WI38 (cell line): Measurements from ENCODE around the gene CBY1.
A peak's percentile ranks its signal among the peaks of the same experiment; 100 is the strongest.

Experiments used
- H3K4me3 ChIP-seq: 2 replicates; pipeline ENCODE4 v1.5.1; 2011; ENCODE audit warnings: low read depth, mild to moderate bottlenecking, control low read depth, low read length
- CTCF ChIP-seq: IDR thresholded peaks from 2 replicates; pipeline ENCODE4 v1.5.1; 2012; ENCODE audit warnings: low read depth, mild to moderate bottlenecking, control low read depth, low read length

The CBY1 gene

GRCh38 chr22:38716271-38716670 lies 59.8 kb downstream of the CBY1 start:
- H3K4me3 ChIP-seq = no peak overlapping the region
- no peak for TF ChIP-seq CTCF

GRCh38 chr22:38716826-38717225 lies 60.4 kb downstream of the CBY1 start:
- TF ChIP-seq CTCF = no peak
- H3K4me3 ChIP-seq = no peak overlapping the region

- H3K4me3 ChIP-seq = no peak overlapping the region
- TF ChIP-seq CTCF = no peak
Measured at GRCh38 chr22:38717244-38717643, 60.8 kb downstream of the CBY1 start.

- TF ChIP-seq CTCF = peak; percentile 79
- no peak overlapping the region for H3K4me3 ChIP-seq
Measured at GRCh38 chr22:38718414-38718813, 62.0 kb downstream of the CBY1 start.

GRCh38 chr22:38719196-38719595 lies 62.8 kb downstream of the CBY1 start:
- no peak for TF ChIP-seq CTCF
- no peak overlapping the region for H3K4me3 ChIP-seq

- no peak overlapping the region for H3K4me3 ChIP-seq
- no peak for TF ChIP-seq CTCF
Measured at GRCh38 chr22:38720350-38720749, 63.9 kb downstream of the CBY1 start.

GRCh38 chr22:38721551-38721950 lies 65.1 kb downstream of the CBY1 start:
- H3K4me3 ChIP-seq = no peak overlapping the region
- TF ChIP-seq CTCF = no peak
